Mucosa of rectum (tissue), 2 donors: ENCODE data around the gene TAOK2.

Source experiments
- H3K27ac ChIP-seq, 2 donors: one replicate each; pipeline ENCODE4 v1.7.0; 2013; ENCODE audit warnings: inconsistent platforms in 2 of 2, low read depth in 2 of 2, low read length in 2 of 2
- H3K27me3 ChIP-seq, 2 donors: one replicate each; pipeline ENCODE4 v1.7.0; 2013; ENCODE audit warnings: low read length in 2 of 2; ENCODE audit not compliant: control insufficient read depth in 2 of 2, insufficient read depth in 2 of 2
- H3K36me3 ChIP-seq, 2 donors: one replicate each; pipeline ENCODE4 v1.7.0; 2013; ENCODE audit warnings: low read length in 2 of 2; ENCODE audit not compliant: control insufficient read depth in 2 of 2, insufficient read depth in 2 of 2
- H3K4me1 ChIP-seq, 2 donors: one replicate each; pipeline ENCODE4 v1.7.0; 2013; ENCODE audit warnings: low read length in 2 of 2, mild to moderate bottlenecking in 1 of 2; ENCODE audit not compliant: control insufficient read depth in 2 of 2, insufficient read depth in 2 of 2
- H3K4me3 ChIP-seq, 2 donors: one replicate each; pipeline ENCODE4 v1.7.0; 2013; ENCODE audit warnings: low read length in 2 of 2
- H3K9ac ChIP-seq, 2 donors: one replicate each; pipeline ENCODE4 v1.7.0; 2013; ENCODE audit warnings: low read length in 2 of 2, low read depth in 1 of 2, mild to moderate bottlenecking in 1 of 2
- H3K9me3 ChIP-seq, 2 donors: one replicate each; pipeline ENCODE4 v1.7.0; 2013; ENCODE audit warnings: low read length in 2 of 2; ENCODE audit not compliant: control insufficient read depth in 2 of 2
- donor health status: healthy.
- donor health status: Normal muscosa, but diverticular disease.

TAOK2 gene

DNA sequence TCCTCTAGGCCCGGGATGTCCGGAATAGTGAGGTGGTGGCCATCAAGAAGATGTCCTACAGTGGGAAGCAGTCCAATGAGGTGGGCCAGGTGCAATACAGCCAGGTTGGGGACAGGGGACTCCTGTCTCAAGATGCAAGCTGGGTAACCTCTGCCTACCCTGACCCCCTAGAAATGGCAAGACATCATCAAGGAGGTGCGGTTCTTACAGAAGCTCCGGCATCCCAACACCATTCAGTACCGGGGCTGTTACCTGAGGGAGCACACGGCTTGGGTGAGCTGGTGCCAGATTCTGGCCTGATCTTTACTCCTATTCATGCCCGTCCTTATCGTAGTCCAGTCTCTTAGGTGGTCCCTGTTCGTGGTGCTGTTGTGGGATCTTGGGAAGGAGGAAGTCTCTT lies 4.4 kb downstream of the TAOK2 start:
- no peak overlapping the region for H3K4me3 ChIP-seq
- H3K27ac ChIP-seq, result no peak overlapping the region
- no peaks in the 10 kb centered on the region for H3K9me3 ChIP-seq
- H3K36me3 ChIP-seq, result peaks cover 49 to 56% of the 10 kb centered on the region in 2 donors
- H3K9ac ChIP-seq, result no peak overlapping the region
- H3K27me3 ChIP-seq, result no peaks in the 10 kb centered on the region
- peaks cover 21 to 30% of the 10 kb centered on the region in 2 donors for H3K4me1 ChIP-seq

DNA sequence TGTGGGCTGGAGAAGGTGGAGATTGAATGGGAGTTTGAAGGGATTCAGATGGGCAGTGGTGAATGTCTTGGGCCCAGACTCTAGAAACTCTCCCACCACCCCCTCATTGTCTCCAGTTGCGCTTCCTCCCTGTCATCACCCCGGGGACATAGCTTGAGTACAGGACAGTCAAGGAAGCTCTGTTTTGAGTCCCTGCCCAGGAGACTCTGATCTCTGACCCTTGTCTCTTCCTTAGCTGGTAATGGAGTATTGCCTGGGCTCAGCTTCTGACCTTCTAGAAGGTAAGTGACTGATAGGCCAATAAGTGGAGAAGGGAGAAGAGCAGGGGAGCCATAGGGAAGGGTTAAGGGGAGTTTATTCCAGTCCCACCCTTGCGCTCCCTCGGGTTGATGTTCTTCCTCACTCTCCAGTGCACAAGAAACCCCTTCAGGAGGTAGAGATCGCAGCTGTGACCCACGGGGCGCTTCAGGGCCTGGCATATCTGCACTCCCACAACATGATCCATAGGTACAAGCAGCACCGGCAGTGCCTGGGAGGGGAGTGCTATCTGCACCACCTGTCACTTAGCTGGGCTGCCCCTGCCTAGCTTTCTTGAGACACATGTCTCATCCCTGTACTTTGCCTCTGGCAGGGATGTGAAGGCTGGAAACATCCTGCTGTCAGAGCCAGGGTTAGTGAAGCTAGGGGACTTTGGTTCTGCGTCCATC lies 5.0 kb downstream of the TAOK2 start:
- no peak overlapping the region for H3K27ac ChIP-seq
- no peaks in the 10 kb centered on the region for H3K9me3 ChIP-seq
- H3K36me3 ChIP-seq, result peaks cover 55 to 62% of the 10 kb centered on the region in 2 donors
- no peaks in the 10 kb centered on the region for H3K27me3 ChIP-seq
- no peak overlapping the region for H3K9ac ChIP-seq
- H3K4me1 ChIP-seq, result peaks cover 19 to 26% of the 10 kb centered on the region in 2 donors
- H3K4me3 ChIP-seq, result no peak overlapping the region

DNA sequence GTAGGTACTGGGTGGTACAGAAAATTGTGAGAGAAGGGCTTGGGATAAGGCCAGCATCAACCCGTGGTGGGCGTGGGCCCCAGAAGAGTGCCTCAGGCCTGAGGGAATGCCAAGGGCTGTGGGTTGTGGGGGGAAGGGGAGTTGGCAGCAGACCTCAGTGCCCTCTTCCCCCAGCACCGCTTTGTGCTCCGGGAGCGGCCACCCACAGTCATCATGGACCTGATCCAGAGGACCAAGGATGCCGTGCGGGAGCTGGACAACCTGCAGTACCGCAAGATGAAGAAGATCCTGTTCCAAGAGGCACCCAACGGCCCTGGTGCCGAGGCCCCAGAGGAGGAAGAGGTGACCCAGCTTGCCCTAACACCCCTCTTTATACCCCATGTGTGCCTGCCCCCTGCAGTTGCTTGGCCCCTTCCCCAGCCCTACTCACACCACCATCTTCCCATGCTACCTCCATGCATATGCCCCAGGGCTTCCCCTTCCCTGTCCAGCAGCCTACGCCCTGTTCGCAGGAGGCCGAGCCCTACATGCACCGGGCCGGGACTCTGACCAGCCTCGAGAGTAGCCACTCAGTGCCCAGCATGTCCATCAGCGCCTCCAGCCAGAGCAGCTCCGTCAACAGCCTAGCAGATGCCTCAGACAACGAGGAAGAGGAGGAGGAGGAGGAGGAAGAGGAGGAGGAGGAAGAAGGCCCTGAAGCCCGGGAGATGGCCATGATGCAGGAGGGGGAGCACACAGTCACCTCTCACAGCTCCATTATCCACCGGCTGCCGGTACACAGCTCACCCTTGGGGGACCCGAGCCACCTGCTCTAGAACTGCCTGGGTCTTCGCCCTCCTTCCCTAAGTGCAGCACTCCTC lies 9.1 kb downstream of the TAOK2 start:
- Histone ChIP-seq H3K27me3 (no peaks in the 10 kb centered on the region), H3K9ac (no peak overlapping the region), H3K4me1 (no peaks in the 10 kb centered on the region), H3K36me3 (peaks cover 85 to 95% of the 10 kb centered on the region in 2 donors), H3K4me3 (no peak overlapping the region), H3K27ac (no peak overlapping the region), H3K9me3 (no peaks in the 10 kb centered on the region)

DNA sequence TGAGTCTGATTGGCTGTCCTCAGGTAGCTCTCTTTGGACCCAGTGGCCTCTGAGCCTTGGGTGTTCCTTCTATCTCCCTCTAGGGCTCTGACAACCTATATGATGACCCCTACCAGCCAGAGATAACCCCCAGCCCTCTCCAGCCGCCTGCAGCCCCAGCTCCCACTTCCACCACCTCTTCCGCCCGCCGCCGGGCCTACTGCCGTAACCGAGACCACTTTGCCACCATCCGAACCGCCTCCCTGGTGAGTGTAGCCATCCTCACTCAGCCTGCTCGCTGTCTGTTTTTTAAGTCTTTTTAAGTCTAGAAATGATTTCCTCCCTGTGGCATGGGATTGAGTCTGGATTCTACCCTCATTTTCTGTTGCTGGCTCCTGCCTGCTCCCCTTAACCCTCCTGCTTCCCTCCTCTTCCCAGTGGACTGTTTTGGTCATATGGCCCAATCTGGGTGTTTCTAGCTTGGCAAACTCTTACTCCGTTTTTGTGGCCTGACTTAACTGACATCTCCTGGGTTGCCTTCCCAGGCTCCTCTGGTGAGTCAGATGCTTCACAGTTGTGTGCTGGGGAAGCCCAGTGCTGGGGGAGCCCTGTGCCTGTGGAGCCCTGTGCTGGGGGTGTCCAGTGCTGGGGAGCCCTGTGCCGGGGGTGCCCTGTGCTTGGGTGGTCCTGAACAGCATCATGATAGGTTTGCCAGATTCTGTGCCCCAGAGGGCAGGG lies 9.9 kb downstream of the TAOK2 start:
- no peaks in the 10 kb centered on the region for H3K9me3 ChIP-seq
- H3K27ac ChIP-seq, result no peak overlapping the region
- H3K9ac ChIP-seq, result no peak overlapping the region
- H3K4me3 ChIP-seq, result no peak overlapping the region
- peaks cover 77 to 91% of the 10 kb centered on the region in 2 donors for H3K36me3 ChIP-seq
- H3K4me1 ChIP-seq, result no peaks in the 10 kb centered on the region
- no peaks in the 10 kb centered on the region for H3K27me3 ChIP-seq

DNA sequence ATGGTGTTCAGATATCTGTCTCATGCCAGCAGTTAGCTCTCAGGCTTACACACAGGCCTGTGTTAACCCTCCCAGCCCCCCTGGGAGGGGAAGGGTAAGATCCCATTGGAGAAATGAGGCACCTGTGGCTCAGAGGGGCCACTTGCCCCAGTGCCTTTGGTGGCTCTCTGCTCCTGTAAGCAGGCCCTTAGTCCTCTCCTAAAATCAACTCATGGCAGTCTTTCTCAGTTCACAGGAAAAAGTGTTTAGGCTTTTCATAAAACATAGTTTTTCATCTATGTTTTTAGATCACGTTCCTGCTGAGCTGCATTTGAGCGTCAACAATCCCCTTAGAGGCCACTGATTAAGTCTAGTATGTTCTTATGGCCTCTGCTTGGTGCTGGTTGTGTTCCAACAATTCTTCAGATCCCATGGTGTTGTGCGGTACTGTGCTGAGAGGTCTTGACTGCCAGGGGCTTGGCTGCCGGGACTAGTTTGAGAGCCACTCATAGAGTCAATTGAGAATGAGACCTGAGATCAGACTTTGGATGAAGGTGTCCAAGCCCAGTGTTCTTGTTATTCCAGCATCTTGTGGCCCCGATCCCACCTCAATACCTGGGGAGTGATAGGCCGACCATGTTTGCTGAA lies 10.6 kb downstream of the TAOK2 start:
- Histone ChIP-seq H3K27ac (no peak overlapping the region), H3K36me3 (peaks cover 70 to 89% of the 10 kb centered on the region in 2 donors), H3K27me3 (no peaks in the 10 kb centered on the region), H3K4me3 (no peak overlapping the region), H3K4me1 (peaks cover 2 to 3% of the 10 kb centered on the region in 2 donors), H3K9ac (no peak overlapping the region), H3K9me3 (no peaks in the 10 kb centered on the region)

DNA sequence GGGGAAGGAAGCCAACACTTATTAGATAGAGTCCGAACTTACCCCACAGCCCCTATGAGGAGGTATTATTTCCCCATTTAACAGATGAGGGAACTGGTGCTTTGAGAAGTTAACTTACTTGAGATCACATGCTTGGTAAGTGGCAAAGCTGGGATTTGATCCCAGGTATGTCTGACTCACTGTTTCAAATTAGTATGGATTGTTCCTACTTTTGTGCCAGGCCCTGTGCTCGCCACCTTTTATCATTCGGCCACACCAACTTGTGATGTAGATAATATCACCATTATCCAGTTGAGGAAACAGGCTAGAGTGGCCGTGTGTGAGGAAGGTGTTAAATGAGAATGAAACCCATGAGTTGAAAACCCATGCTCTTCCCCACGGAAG lies 11.1 kb downstream of the TAOK2 start:
- no peaks in the 10 kb centered on the region for H3K27me3 ChIP-seq
- peaks cover 5 to 7% of the 10 kb centered on the region in 2 donors for H3K4me1 ChIP-seq
- no peaks in the 10 kb centered on the region for H3K9me3 ChIP-seq
- no peak overlapping the region for H3K27ac ChIP-seq
- H3K9ac ChIP-seq, result no peak overlapping the region
- peaks cover 65 to 87% of the 10 kb centered on the region in 2 donors for H3K36me3 ChIP-seq
- no peak overlapping the region for H3K4me3 ChIP-seq

DNA sequence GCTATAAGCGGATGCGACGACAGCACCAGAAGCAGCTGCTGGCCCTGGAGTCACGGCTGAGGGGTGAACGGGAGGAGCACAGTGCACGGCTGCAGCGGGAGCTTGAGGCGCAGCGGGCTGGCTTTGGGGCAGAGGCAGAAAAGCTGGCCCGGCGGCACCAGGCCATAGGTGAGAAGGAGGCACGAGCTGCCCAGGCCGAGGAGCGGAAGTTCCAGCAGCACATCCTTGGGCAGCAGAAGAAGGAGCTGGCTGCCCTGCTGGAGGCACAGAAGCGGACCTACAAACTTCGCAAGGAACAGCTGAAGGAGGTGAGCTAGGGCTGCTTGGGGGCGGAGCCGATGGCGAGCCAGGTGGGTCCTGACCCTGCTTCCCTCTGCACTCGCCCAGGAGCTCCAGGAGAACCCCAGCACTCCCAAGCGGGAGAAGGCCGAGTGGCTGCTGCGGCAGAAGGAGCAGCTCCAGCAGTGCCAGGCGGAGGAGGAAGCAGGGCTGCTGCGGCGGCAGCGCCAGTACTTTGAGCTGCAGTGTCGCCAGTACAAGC lies 11.7 kb downstream of the TAOK2 start:
- no peaks in the 10 kb centered on the region for H3K9me3 ChIP-seq
- H3K9ac ChIP-seq, result no peak overlapping the region
- no peak overlapping the region for H3K4me3 ChIP-seq
- H3K27me3 ChIP-seq, result no peaks in the 10 kb centered on the region
- H3K27ac ChIP-seq, result no peak overlapping the region
- peaks cover 60 to 81% of the 10 kb centered on the region in 2 donors for H3K36me3 ChIP-seq
- peaks cover 7 to 12% of the 10 kb centered on the region in 2 donors for H3K4me1 ChIP-seq

DNA sequence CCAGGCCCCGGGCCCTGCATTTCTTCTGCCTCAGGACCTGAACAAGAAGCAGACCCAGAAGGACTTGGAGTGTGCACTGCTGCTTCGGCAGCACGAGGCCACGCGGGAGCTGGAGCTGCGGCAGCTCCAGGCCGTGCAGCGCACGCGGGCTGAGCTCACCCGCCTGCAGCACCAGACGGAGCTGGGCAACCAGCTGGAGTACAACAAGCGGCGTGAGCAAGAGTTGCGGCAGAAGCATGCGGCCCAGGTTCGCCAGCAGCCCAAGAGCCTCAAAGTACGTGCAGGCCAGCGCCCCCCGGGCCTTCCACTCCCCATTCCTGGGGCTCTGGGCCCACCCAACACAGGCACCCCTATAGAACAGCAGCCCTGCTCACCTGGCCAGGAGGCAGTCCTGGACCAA lies 12.6 kb downstream of the TAOK2 start:
- Histone ChIP-seq H3K27ac (no peak overlapping the region), H3K36me3 (peaks cover 60 to 72% of the 10 kb centered on the region in 2 donors), H3K9ac (no peak overlapping the region), H3K27me3 (no peaks in the 10 kb centered on the region), H3K4me3 (no peak overlapping the region), H3K4me1 (peaks cover 8 to 15% of the 10 kb centered on the region in 2 donors), H3K9me3 (no peaks in the 10 kb centered on the region)

DNA sequence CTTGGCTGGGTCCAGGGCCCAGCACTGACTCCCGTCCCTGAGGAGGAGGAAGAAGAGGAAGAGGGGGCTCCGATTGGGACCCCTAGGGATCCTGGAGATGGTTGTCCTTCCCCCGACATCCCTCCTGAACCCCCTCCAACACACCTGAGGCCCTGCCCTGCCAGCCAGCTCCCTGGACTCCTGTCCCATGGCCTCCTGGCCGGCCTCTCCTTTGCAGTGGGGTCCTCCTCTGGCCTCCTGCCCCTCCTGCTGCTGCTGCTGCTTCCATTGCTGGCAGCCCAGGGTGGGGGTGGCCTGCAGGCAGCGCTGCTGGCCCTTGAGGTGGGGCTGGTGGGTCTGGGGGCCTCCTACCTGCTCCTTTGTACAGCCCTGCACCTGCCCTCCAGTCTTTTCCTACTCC lies 13.3 kb downstream of the TAOK2 start:
- Histone ChIP-seq H3K36me3 (peaks cover 56 to 65% of the 10 kb centered on the region in 2 donors), H3K4me1 (peaks cover 8 to 15% of the 10 kb centered on the region in 2 donors), H3K27me3 (no peaks in the 10 kb centered on the region), H3K27ac (no peak overlapping the region), H3K9me3 (no peaks in the 10 kb centered on the region), H3K4me3 (no peak overlapping the region), H3K9ac (no peak overlapping the region)
